Measurements from ENCODE around the gene ZBTB8B. TPM values are rescaled to one million over a fixed set of nuclear protein-coding genes. Genes with fewer than 3 reads are reported as not detected.

The ZBTB8B gene
- polyA plus RNA-seq, 1 of the 3 experiments (the other 2 are of a cell fraction), result 0.08 TPM

- no peak for TF ChIP-seq EP300 (IDR thresholded peaks at IDR 0.05; ENCODE audit: borderline replicate concordance in 1 of 2, low read depth in 1 of 2, low read length in 1 of 2)
- TF ChIP-seq ELF1 (IDR thresholded peaks at IDR 0.05), result no peak
- no peak for TF ChIP-seq NRF1 (IDR thresholded peaks at IDR 0.05; ENCODE audit: low read depth, low read length)
- no peak for TF ChIP-seq FOXM1 (IDR thresholded peaks at IDR 0.05; ENCODE audit: low read depth)
These were observed 43.9 kb downstream of the ZBTB8B start (continued) for GRCh38 chr1:32508761-32509160.

GRCh38 chr1:32509939-32510338, 45.1 kb downstream of the ZBTB8B start:
- H3K9me3 ChIP-seq, result no peaks in the 10 kb centered on the region; the same call in 1 of the 2 replicates
- 85% methylated on average over 1 of the region's 1 CpG for WGBS (ENCODE audit: low lambda C conversion rate)

More at GRCh38 chr1:32509939-32510338, 45.1 kb downstream of the ZBTB8B start:
- no peaks in the 10 kb centered on the region for H3K4me1 ChIP-seq (ENCODE audit: control insufficient read depth in 1 of 2, insufficient read depth in 2 of 2, low read depth in 1 of 2, low read length in 1 of 2)
- no peak overlapping the region for H3K27ac ChIP-seq (ENCODE audit: low read depth in 2 of 2, low read length in 1 of 2)
- H2AFZ ChIP-seq (ENCODE audit: low read depth), result no peak overlapping the region
- no peak overlapping the region for H3K4me2 ChIP-seq
- H3K79me2 ChIP-seq (ENCODE audit: insufficient read depth), result no peaks in the 10 kb centered on the region
- H3K36me3 ChIP-seq (replicated peaks in 1 of 2; ENCODE audit: control insufficient read depth in 1 of 2, insufficient read depth in 2 of 2, low read length in 1 of 2), result no peaks in the 10 kb centered on the region
- H3K4me3 ChIP-seq (ENCODE audit: low read depth in 2 of 2, low read length in 1 of 2), result no peak overlapping the region
- no peaks in the 10 kb centered on the region for H4K20me1 ChIP-seq (ENCODE audit: insufficient read depth)
- DNase-seq, result no peak
- ChIA-PET POLR2A (no interaction called here), CTCF (interaction anchor here (3.8 kb wide), 1 partner anchor 9 kb away, joined by 20 read pairs; no protein-coding TSS in a partner anchor)
- no peak for TF ChIP-seq NRF1 (IDR thresholded peaks at IDR 0.05; ENCODE audit: low read depth, low read length)
- TF ChIP-seq CTCF (IDR thresholded peaks at IDR 0.05), result no peak
- TF ChIP-seq MAX (IDR thresholded peaks at IDR 0.05; ENCODE audit: low read depth), result no peak
- TF ChIP-seq IRF3 (IDR thresholded peaks at IDR 0.05; ENCODE audit: low read depth, low read length), result no peak
- TF ChIP-seq USF1 (IDR thresholded peaks at IDR 0.05; ENCODE audit: borderline replicate concordance, low read depth), result no peak
- no peak for TF ChIP-seq ZBTB33 (IDR thresholded peaks at IDR 0.05; ENCODE audit: borderline replicate concordance, low read depth)
- TF ChIP-seq RCOR1 (IDR thresholded peaks at IDR 0.05; ENCODE audit: low read length), result no peak
- no peak for TF ChIP-seq USF2 (IDR thresholded peaks at IDR 0.05; ENCODE audit: borderline replicate concordance, low read depth, low read length)
- TF ChIP-seq GATA2 (CRISPR knock-in tag; IDR thresholded peaks at IDR 0.05), result no peak
- TF ChIP-seq RAD21 (IDR thresholded peaks at IDR 0.05; ENCODE audit: low read length), result no peak
- TF ChIP-seq EP300 (IDR thresholded peaks at IDR 0.05; ENCODE audit: borderline replicate concordance in 1 of 2, low read depth in 1 of 2, low read length in 1 of 2), result no peak
- TF ChIP-seq NFIC (IDR thresholded peaks at IDR 0.05; ENCODE audit: borderline replicate concordance), result no peak
- TF ChIP-seq FOXJ3 (CRISPR knock-in tag; IDR thresholded peaks at IDR 0.05), result no peak
- no peak for TF ChIP-seq SIN3A (IDR thresholded peaks at IDR 0.05; ENCODE audit: borderline replicate concordance, low read depth, low read length)
- no peak for TF ChIP-seq FOXM1 (IDR thresholded peaks at IDR 0.05; ENCODE audit: low read depth)
- H3K9ac ChIP-seq, result no peak overlapping the region
- H3K9me2 ChIP-seq, result no peaks in the 10 kb centered on the region
- peaks cover 5% of the 10 kb centered on the region for H3F3A ChIP-seq (replicated peaks; ENCODE audit: insufficient read depth)
- H3K27me3 ChIP-seq (ENCODE audit: insufficient read depth), result no peaks in the 10 kb centered on the region
